Ishikawa (cell line): ENCODE data around the gene PANX3.

Experiments used
- CEBPB ChIP-seq: IDR thresholded peaks from 2 replicates; pipeline ENCODE4 v1.6.1; 2012
- CREB1 ChIP-seq: IDR thresholded peaks from 2 replicates; pipeline ENCODE4 v1.6.1; 2012; ENCODE audit warnings: low read depth
- EGR1 ChIP-seq: IDR thresholded peaks from 2 replicates; pipeline ENCODE4 v1.6.1; 2012
- EP300 ChIP-seq: IDR thresholded peaks from 2 replicates; pipeline ENCODE4 v1.6.1; 2012; ENCODE audit warnings: borderline replicate concordance
- FOXM1 ChIP-seq: IDR thresholded peaks from 2 replicates; pipeline ENCODE4 v1.6.1; 2012; ENCODE audit warnings: low read depth, borderline replicate concordance
- NFIC ChIP-seq: IDR thresholded peaks from 2 replicates; pipeline ENCODE4 v1.6.1; 2012
- RAD21 ChIP-seq: IDR thresholded peaks from 2 replicates; pipeline ENCODE4 v1.6.1; 2012; ENCODE audit warnings: low read depth
- REST ChIP-seq: IDR thresholded peaks from 2 replicates; pipeline ENCODE4 v1.6.1; 2012; ENCODE audit warnings: low read depth, mild to moderate bottlenecking
- TAF1 ChIP-seq: IDR thresholded peaks from 2 replicates; pipeline ENCODE4 v1.6.1; 2012; ENCODE audit warnings: low read depth, mild to moderate bottlenecking
- TCF12 ChIP-seq: IDR thresholded peaks from 2 replicates; pipeline ENCODE4 v1.6.1; 2012; ENCODE audit warnings: low read depth
- TEAD4 ChIP-seq: IDR thresholded peaks from 2 replicates; pipeline ENCODE4 v1.6.1; 2012
- YY1 ChIP-seq: IDR thresholded peaks from 2 replicates; pipeline ENCODE4 v1.6.1; 2012; ENCODE audit warnings: low read depth
- ZBTB7A ChIP-seq: IDR thresholded peaks from 2 replicates; pipeline ENCODE4 v1.6.1; 2012; ENCODE audit warnings: low read depth
- TF ChIP-seq, protein P1 (sequence below): IDR thresholded peaks from 2 replicates; pipeline ENCODE4 v1.6.1; 2012
- TF ChIP-seq, protein P2 (sequence below): IDR thresholded peaks from 2 replicates; pipeline ENCODE4 v1.6.1; 2012

The PANX3 gene

GRCh38 chr11:124578761-124579160, 32.5 kb upstream of the PANX3 start:
- TF ChIP-seq FOXM1 (no peak), EGR1 (no peak), YY1 (no peak)

DNA sequence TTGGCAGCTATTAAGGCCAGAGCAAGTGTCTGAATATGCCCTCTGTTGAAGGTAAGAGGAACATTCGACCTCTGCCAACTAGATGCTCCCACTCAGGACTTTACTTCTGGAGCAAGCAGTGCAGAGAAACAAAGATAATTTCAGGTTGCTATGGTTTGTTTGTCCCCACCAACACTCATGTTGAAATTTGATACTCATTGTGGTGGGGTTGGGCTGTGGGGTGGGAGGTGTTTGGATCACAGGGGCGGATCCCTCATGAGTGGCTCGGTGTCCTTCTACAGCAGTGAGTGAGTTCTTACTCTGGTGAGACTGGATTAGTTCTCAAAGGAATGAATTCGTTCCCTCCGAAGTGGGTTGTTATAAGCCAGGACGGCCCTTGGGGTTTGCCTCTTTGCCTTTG, 29.4 kb upstream of the PANX3 start:
- TF ChIP-seq EGR1 (no peak), NFIC (no peak), REST (no peak), CREB1 (no peak), RAD21 (no peak), CEBPB (no peak), TCF12 (no peak), ZBTB7A (no peak), TAF1 (no peak), TEAD4 (no peak), FOXM1 (no peak), YY1 (no peak)
- TF ChIP-seq, protein P1, sequence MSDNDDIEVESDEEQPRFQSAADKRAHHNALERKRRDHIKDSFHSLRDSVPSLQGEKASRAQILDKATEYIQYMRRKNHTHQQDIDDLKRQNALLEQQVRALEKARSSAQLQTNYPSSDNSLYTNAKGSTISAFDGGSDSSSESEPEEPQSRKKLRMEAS: no peak

- TF ChIP-seq YY1: no peak
- no peak for TF ChIP-seq CREB1
- TF ChIP-seq TCF12: no peak
- no peak for TF ChIP-seq ZBTB7A
- TF ChIP-seq, protein P2, sequence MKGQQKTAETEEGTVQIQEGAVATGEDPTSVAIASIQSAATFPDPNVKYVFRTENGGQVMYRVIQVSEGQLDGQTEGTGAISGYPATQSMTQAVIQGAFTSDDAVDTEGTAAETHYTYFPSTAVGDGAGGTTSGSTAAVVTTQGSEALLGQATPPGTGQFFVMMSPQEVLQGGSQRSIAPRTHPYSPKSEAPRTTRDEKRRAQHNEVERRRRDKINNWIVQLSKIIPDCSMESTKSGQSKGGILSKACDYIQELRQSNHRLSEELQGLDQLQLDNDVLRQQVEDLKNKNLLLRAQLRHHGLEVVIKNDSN: no peak
- TF ChIP-seq TEAD4: no peak
- no peak for TF ChIP-seq EGR1
- TF ChIP-seq REST: no peak
- no peak for TF ChIP-seq CEBPB
- no peak for TF ChIP-seq NFIC
- no peak for TF ChIP-seq EP300
These were observed 28.7 kb upstream of the PANX3 start for GRCh38 chr11:124582565-124582964.

- no peak for TF ChIP-seq CREB1
- TF ChIP-seq TAF1: no peak
- no peak for TF ChIP-seq EP300
- TF ChIP-seq NFIC: no peak
- TF ChIP-seq RAD21: no peak
- TF ChIP-seq YY1: no peak
- no peak for TF ChIP-seq REST
- TF ChIP-seq EGR1: no peak
- TF ChIP-seq FOXM1: no peak
- TF ChIP-seq, protein P1: no peak
- TF ChIP-seq, protein P2: no peak
- TF ChIP-seq TEAD4: no peak
- TF ChIP-seq TCF12: no peak
- TF ChIP-seq CEBPB: no peak
- TF ChIP-seq ZBTB7A: no peak
These were observed 27.4 kb upstream of the PANX3 start for GRCh38 chr11:124583781-124584180.

DNA sequence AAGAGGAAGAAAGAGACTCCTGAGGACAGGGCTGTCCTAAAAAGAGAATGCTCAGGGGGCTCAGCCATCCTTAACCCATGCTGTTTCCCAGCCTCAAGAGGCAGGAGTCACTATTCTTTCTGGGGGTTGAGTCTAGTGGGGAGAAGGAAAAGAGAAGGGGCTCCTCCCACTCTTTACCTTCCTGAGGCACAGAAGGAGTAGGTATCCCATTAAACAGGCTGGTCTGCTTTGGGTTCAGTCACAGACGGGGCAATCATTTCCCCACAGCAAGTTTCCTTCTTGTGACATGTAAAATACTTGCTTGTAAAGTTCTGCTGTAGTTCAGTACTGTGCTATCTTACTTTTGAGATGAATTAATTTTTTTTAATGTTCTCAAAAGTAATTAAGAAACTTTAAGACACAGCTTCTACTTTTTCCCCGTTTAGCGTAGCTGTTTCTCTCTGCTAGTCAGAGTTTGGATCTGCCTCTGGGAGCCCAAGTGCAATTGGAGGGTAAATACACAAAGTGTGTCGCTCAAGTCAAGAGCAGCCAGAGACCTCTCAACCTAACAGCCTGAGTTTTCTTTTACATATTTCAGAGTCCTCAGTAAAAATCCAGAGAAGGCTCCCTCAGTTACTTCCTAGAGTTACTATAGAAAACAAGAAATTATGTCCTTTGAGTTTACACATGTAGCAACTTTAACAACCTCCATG, 26.4 kb upstream of the PANX3 start:
- TF ChIP-seq TEAD4: no peak
- TF ChIP-seq TCF12: no peak
- TF ChIP-seq FOXM1: no peak
- TF ChIP-seq EGR1: no peak
